ENCODE measurements around the gene ST7.
A peak's percentile ranks its signal among the peaks of the same experiment; 100 is the strongest.

Gene ST7

GRCh38 chr7:117164620-117165019, 211.3 kb downstream of the ST7 start:
- no peak for DNase-seq

- DNase-seq = no peak
These were observed 212.4 kb downstream of the ST7 start for GRCh38 chr7:117165656-117166055.

- no peak for DNase-seq
These were observed 216.6 kb downstream of the ST7 start for GRCh38 chr7:117169907-117170306.

- DNase-seq = no peak
These were observed 217.8 kb downstream of the ST7 start for GRCh38 chr7:117171106-117171505.

- no peak for DNase-seq
These were observed 219.0 kb downstream of the ST7 start for GRCh38 chr7:117172283-117172682.

GRCh38 chr7:117173035-117173770, 219.9 kb downstream of the ST7 start:
- DNase-seq = no peak

GRCh38 chr7:117176206-117176605, 222.9 kb downstream of the ST7 start:
- DNase-seq = no peak

- no peak for DNase-seq
These were observed 225.3 kb downstream of the ST7 start for GRCh38 chr7:117178600-117178999.

- no peak for DNase-seq
These were observed 226.4 kb downstream of the ST7 start for GRCh38 chr7:117179701-117180100.

GRCh38 chr7:117183729-117184128, 230.4 kb downstream of the ST7 start:
- DNase-seq = no peak

GRCh38 chr7:117184367-117184766, 231.1 kb downstream of the ST7 start:
- DNase-seq = peak; percentile 88

GRCh38 chr7:117185124-117185523, 231.8 kb downstream of the ST7 start:
- DNase-seq = no peak

GRCh38 chr7:117186218-117187010, 233.1 kb downstream of the ST7 start:
- no peak for DNase-seq

- DNase-seq = no peak
These were observed 235.1 kb downstream of the ST7 start for GRCh38 chr7:117188376-117188775.

- DNase-seq = no peak
These were observed 235.8 kb downstream of the ST7 start for GRCh38 chr7:117188949-117189592.

- DNase-seq = no peak
These were observed 236.8 kb downstream of the ST7 start for GRCh38 chr7:117190104-117190503.

GRCh38 chr7:117190746-117191435, 237.6 kb downstream of the ST7 start:
- no peak for DNase-seq

GRCh38 chr7:117192108-117192507, 238.8 kb downstream of the ST7 start:
- no peak for DNase-seq

- DNase-seq = no peak
These were observed 240.3 kb downstream of the ST7 start for GRCh38 chr7:117193564-117193963.

- DNase-seq = no peak
These were observed 241.1 kb downstream of the ST7 start for GRCh38 chr7:117194445-117194844.

- DNase-seq = no peak
These were observed 242.2 kb downstream of the ST7 start for GRCh38 chr7:117195361-117196029.

GRCh38 chr7:117200132-117200531, 246.8 kb downstream of the ST7 start:
- no peak for DNase-seq
